ENCODE measurements around the gene ARHGAP6.

Gene ARHGAP6

DNA sequence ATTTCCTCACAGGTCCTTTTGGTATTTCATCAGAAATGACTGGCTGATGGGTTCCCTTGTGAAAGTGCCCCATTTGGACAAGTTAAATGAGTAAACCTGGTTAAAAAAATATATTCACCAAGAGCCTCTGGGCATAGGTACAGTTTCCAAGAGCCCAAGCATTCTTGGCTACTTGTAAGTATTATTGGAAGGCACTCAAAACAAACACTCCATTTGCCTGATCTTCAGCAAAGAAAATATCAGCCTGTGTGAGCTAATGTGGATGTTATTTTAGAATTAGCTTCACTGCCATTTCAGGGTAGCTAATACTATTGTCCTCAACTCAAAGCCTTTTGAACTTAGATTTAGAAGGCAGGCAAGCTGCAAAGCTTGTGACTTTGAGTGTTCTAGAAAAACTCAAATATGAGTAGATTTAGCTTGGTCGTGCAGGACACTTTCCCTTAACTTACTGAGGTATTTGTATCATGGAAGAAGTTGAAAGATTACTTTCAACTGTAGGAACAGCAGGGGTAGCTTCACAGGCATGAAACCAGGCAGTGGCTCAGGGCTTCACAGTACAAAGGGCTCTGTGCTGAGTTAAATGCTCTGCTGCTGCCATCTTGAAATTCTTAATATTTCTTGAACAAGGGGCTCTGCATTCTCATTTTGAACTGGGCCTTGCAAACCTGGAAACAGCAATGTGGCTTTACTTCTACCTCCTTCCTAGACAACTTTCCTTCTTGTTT is 195.3 kb downstream of the ARHGAP6 start:
- TF ChIP-seq, protein P1, sequence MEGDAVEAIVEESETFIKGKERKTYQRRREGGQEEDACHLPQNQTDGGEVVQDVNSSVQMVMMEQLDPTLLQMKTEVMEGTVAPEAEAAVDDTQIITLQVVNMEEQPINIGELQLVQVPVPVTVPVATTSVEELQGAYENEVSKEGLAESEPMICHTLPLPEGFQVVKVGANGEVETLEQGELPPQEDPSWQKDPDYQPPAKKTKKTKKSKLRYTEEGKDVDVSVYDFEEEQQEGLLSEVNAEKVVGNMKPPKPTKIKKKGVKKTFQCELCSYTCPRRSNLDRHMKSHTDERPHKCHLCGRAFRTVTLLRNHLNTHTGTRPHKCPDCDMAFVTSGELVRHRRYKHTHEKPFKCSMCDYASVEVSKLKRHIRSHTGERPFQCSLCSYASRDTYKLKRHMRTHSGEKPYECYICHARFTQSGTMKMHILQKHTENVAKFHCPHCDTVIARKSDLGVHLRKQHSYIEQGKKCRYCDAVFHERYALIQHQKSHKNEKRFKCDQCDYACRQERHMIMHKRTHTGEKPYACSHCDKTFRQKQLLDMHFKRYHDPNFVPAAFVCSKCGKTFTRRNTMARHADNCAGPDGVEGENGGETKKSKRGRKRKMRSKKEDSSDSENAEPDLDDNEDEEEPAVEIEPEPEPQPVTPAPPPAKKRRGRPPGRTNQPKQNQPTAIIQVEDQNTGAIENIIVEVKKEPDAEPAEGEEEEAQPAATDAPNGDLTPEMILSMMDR (IDR thresholded peaks at IDR 0.05; ENCODE audit: insufficient read depth, low read length, poor library complexity, severe bottlenecking), result no peak
- DNase-seq (ENCODE audit: extremely low read depth, insufficient read length), result no peak
- Histone ChIP-seq H3K4me3 (replicated peaks; ENCODE audit: low read depth, low read length) (no peak overlapping the region), H3K27me3 (replicated peaks; ENCODE audit: control insufficient read depth, insufficient read depth, low read length) (no peaks in the 10 kb centered on the region), H3K36me3 (ENCODE audit: control insufficient read depth, insufficient read depth, low read length) (no peaks in the 10 kb centered on the region)

DNA sequence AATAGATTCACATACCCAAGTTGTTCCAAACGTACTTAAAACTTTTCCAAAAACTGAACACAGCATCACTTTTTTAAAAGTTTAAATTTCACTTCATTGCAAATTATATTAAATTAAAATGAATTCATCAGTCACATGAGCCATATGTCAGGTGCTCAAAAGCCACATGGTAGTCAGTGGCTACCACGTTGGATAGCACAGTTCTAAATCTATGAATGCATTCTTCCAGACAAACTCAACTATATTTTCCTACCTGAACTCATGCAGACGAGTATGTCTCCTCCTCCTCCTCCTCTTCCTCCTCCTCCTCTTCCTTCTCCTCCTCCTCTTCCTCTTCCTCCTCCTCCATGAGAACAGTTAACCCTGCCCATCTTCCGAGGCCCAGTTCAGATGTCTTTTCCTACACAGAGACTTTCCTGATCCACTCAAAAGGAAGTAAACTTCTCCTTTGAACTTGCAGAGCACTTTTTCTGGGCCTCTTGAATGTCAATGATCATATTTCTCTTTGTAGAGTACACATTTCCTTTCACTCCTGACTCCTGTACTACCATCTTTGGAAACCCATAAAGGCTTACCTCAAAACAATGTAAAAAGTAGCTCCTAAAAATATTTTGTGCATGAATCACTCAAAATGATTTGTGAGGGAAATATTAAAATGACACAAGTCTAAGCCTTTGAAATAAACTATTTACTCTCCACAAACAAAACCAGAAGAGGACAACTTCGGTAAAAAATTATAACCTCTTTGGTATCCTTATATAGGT is 199.9 kb downstream of the ARHGAP6 start:
- no peak for DNase-seq (ENCODE audit: extremely low read depth, insufficient read length)
- TF ChIP-seq, protein P1 (IDR thresholded peaks at IDR 0.05; ENCODE audit: insufficient read depth, low read length, poor library complexity, severe bottlenecking), result no peak
- Histone ChIP-seq H3K4me3 (replicated peaks; ENCODE audit: low read depth, low read length) (no peak overlapping the region), H3K36me3 (ENCODE audit: control insufficient read depth, insufficient read depth, low read length) (no peaks in the 10 kb centered on the region), H3K27me3 (replicated peaks; ENCODE audit: control insufficient read depth, insufficient read depth, low read length) (no peaks in the 10 kb centered on the region)

DNA sequence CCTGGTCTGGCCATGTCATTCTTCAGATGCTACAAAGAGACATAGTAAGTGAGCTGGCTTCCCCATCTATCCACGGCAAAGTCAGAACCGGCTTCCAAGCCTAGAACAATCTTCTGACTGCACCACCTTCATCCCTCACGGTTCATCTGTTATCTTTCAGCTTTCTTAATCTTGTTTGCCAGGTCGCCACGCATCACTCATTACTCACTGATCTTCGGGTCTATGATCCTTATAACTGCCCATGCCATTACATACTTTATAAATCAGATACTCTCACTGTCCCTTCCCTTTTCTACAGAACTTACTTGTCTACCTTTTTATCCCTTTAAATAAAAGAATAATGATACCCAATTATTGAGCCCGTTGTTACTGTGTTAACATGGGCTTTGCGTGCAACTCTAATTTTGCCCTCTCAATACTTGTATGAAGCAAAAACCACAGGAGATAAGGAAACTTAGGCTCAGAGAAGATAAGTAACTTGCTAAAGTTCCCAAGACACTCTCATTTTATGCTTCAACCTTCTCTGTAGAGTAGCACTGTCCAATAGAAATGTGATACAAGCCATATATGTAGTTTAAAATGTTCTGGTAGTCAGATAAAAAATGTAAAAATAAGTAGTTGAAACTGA is 200.8 kb downstream of the ARHGAP6 start:
- no peaks in the 10 kb centered on the region for H3K27me3 ChIP-seq (replicated peaks; ENCODE audit: control insufficient read depth, insufficient read depth, low read length)
- DNase-seq (ENCODE audit: extremely low read depth, insufficient read length), result no peak
- no peaks in the 10 kb centered on the region for H3K36me3 ChIP-seq (ENCODE audit: control insufficient read depth, insufficient read depth, low read length)
- TF ChIP-seq, protein P1 (IDR thresholded peaks at IDR 0.05; ENCODE audit: insufficient read depth, low read length, poor library complexity, severe bottlenecking), result no peak
- H3K4me3 ChIP-seq (replicated peaks; ENCODE audit: low read depth, low read length), result no peak overlapping the region

DNA sequence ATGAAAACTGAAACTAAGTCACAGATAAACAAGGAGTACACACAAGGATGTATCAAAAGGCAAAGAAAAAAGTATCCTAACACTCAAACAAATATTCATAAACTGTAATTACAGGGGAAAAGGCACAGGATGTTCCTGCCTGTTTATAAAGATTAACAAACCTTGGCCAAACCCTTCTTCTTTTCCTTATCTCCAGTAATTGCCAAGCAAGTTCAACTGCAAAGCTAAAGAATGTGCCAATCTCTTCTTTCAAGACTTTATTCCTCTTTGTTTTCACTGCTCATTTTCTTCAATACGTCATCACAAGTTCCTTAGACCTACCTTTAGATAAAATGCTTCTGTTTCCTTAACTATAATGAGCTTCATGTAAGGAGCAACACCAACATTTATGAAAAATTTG is 201.3 kb downstream of the ARHGAP6 start:
- H3K4me3 ChIP-seq (replicated peaks; ENCODE audit: low read depth, low read length), result no peak overlapping the region
- H3K27me3 ChIP-seq (replicated peaks; ENCODE audit: control insufficient read depth, insufficient read depth, low read length), result no peaks in the 10 kb centered on the region
- no peak for DNase-seq (ENCODE audit: extremely low read depth, insufficient read length)
- TF ChIP-seq, protein P1 (IDR thresholded peaks at IDR 0.05; ENCODE audit: insufficient read depth, low read length, poor library complexity, severe bottlenecking), result no peak
- H3K36me3 ChIP-seq (ENCODE audit: control insufficient read depth, insufficient read depth, low read length), result no peaks in the 10 kb centered on the region

DNA sequence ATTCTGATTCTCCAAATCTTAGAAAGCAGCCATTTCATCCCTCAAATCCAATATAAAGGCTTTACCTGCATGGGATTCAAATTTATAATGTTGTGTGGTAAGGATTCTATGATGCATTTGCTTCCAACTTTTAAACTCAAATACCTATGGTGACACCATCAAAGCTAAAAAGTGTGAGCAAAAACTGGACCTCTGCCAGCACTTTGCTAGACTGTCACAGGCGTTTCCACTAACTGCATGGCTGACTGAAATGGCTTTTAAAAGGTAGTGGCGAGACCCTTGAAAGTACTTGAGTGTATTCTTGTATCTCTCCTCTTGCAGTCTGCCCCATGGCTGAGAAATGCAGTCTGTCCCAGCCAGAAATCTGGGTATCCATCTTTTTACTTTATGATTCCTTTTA is 203.1 kb downstream of the ARHGAP6 start:
- no peak for DNase-seq (ENCODE audit: extremely low read depth, insufficient read length)
- Histone ChIP-seq H3K36me3 (ENCODE audit: control insufficient read depth, insufficient read depth, low read length) (no peaks in the 10 kb centered on the region), H3K27me3 (replicated peaks; ENCODE audit: control insufficient read depth, insufficient read depth, low read length) (no peaks in the 10 kb centered on the region), H3K4me3 (replicated peaks; ENCODE audit: low read depth, low read length) (no peak overlapping the region)
- TF ChIP-seq, protein P1 (IDR thresholded peaks at IDR 0.05; ENCODE audit: insufficient read depth, low read length, poor library complexity, severe bottlenecking), result no peak

Measured in GM06990 (cell line).